ENCODE measurements around the gene GABRB3. TPM values are rescaled to one million over a fixed set of nuclear protein-coding genes. Genes with fewer than 3 reads are reported as not detected.

Gene GABRB3
- polyA plus RNA-seq, 6 donors from 2014 or later = not detected

DNA sequence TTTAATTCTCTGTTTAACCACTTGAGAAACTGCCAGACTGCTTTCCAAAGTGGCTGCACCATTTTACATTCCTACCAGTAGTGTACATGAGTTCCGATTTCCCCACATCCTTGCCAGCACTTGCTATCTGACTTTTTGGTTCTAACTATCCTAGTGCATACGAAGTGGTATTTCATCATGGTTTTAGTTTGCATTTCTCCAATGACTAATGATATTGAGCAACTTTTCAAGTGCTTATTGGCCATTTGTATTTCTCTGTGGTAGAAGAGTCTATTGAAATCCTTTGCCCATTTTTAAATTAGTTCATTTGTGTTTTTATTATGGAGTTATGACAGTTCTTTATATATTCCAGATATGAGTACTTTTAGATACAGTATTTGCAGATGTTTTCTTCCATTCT is 247.8 kb downstream of the GABRB3 start:
- Mint-ChIP-seq H3K27ac (no peak overlapping the region), H3K36me3 (no peaks in the 10 kb centered on the region), H3K4me3 (no peak overlapping the region), H3K4me1 (no peaks in the 10 kb centered on the region), H3K27me3 (no peaks in the 10 kb centered on the region), H3K9me3 (peaks cover 2 to 24% (median 9%) of the 10 kb centered on the region in 7 donors)
- no peak for DNase-seq
- ATAC-seq (ENCODE audit: low read depth in 2 of 2) = no peak

DNA sequence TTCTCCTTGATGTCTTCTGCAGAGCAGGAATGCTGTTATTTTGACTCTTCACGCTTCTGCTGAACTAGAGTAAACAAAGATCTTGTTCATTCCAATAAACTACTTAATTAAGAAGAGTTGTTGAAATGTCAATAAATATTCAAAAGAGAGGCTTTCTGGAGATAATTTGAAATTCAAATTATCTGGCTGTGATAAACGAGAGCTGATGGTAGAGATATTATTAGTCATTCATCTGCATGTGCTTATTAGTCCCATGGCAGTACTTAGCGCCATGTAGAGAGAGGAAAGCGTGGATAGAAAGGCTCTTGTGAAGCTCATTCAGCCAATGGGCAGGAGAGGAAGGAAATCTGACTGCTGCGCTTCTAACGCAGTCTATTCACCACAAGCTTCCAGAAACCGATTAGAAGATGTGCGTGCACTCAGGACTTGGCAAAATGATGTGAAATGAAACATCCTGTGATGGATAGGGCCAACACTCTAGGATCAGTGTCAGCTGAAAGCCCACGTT is 251.1 kb downstream of the GABRB3 start:
- no peak for DNase-seq
- Mint-ChIP-seq H3K4me3 (no peak overlapping the region), H3K27ac (no peak overlapping the region), H3K36me3 (no peaks in the 10 kb centered on the region), H3K27me3 (no peaks in the 10 kb centered on the region), H3K9me3 (peaks cover 0 to 32% (median 6%) of the 10 kb centered on the region in 7 donors), H3K4me1 (no peaks in the 10 kb centered on the region)
- ATAC-seq (ENCODE audit: low read depth in 2 of 2) = no peak

DNA sequence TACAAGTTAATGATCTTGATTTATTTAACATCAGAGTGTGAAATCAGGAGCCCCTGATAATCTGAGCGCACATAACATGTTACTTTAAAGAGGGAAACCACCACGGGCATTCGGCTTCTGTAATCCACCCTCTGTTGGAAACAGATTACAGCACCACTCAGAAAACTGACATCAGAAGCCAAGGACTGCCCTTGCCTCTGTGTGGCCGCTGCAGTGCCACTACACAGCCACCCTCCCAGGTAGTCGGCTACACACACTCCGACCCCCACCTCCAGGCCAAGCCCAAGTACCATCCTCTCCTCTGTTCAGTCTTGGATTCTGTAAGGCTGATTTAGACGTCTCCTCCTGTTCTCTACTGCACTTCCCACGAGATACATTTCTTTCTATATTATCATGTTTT is 251.7 kb downstream of the GABRB3 start:
- no peaks in the 10 kb centered on the region for H3K36me3 Mint-ChIP-seq
- DNase-seq (no peak), ATAC-seq (ENCODE audit: low read depth in 2 of 2) (no peak)
- H3K27me3 Mint-ChIP-seq = no peaks in the 10 kb centered on the region
- H3K4me1 Mint-ChIP-seq = no peaks in the 10 kb centered on the region
- no peak overlapping the region for H3K4me3 Mint-ChIP-seq
- H3K27ac Mint-ChIP-seq = no peak overlapping the region
- H3K9me3 Mint-ChIP-seq = peaks cover 0 to 38% (median 6%) of the 10 kb centered on the region in 7 donors

DNA sequence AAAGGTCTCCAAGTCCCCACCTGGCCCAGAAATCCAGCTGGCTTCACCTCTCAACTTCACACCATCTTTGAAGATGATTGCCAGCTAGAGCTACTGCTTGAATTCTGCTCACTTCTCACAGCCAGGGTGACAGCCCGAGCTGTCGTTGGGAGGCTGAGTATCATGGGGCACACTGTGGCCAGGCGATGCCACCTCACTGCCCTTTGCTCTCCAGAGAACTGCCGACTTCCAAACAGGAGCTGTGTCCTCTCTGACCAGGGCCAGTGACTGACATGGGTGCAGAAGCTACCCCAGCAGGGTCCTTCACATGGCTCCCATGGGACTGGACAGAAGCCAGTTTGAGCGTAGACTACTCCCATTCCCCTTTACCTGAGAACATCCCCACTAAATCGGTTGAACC is 254.0 kb downstream of the GABRB3 start:
- H3K4me3 Mint-ChIP-seq = no peak overlapping the region
- no peaks in the 10 kb centered on the region for H3K4me1 Mint-ChIP-seq
- ATAC-seq (ENCODE audit: low read depth in 2 of 2) (no peak), DNase-seq (no peak)
- H3K36me3 Mint-ChIP-seq = no peaks in the 10 kb centered on the region
- peaks cover 0 to 30% (median 5%) of the 10 kb centered on the region in 7 donors for H3K9me3 Mint-ChIP-seq
- no peak overlapping the region for H3K27ac Mint-ChIP-seq
- no peaks in the 10 kb centered on the region for H3K27me3 Mint-ChIP-seq

DNA sequence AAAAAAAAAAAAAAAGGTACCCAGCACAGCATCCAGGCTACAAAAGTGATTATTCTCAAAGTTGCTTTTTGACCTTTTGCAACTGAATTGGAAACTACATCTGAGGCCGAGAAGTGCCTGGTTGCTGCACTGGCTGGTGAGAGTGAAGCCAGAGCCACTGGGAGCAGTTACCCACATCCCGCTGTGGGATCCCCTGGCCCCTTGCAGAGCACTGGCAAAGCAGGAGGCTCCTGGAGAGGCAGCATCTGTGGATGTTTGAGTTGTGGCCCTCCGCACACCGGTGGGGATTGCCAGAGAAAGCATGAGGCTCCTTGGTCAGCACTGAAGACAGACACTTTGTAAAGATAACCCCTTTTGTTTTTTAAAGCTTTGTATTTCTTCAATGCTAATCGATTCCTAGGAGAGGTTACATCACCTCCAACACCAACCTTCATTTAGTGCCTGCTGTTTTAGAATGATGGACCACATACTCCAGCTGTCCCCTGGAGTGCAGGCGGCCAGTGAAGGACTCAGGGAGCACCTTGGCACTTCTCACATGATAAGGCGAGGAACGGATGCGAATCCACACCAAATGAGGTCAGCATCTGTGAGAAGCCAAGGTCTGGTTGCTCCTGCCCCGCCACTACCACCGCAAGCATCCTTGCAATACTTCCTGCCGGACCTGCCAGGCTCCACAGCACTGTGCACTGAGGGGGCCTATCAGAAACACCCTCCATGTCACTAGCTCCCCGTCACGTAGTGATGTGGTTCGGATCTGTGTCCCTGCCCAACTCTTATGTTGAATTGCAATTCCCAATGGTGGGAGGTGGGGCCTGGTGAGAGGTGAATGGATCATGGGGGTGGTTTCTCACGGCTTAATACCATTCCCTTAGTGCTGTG is 256.5 kb downstream of the GABRB3 start:
- Mint-ChIP-seq H3K4me3 (no peak overlapping the region), H3K36me3 (no peaks in the 10 kb centered on the region), H3K9me3 (peaks cover 0 to 31% (median 6%) of the 10 kb centered on the region in 7 donors), H3K27me3 (no peaks in the 10 kb centered on the region), H3K4me1 (no peaks in the 10 kb centered on the region), H3K27ac (no peak overlapping the region)
- DNase-seq (no peak), ATAC-seq (ENCODE audit: low read depth in 2 of 2) (no peak)

DNA sequence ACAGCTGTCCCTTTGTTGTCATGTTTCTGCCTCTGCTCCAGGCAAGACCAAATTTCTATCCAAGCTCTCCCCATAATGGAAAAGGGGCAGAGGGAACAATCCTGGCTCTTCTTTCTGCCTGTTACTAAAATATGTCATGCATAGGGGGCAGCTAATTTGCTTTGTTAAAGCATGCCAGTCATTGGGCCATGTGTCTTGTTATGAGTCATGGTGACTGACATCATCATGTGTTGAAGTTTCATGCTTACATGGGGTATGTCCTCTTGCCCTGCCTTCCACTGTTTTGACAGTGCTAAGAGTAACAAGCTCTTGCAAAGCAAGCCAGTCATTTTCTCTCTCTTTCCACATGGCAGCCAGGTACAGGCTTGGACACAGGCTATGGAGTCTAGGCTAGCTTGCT is 268.9 kb downstream of the GABRB3 start:
- Mint-ChIP-seq H3K27me3 (no peaks in the 10 kb centered on the region), H3K4me1 (no peaks in the 10 kb centered on the region), H3K36me3 (no peaks in the 10 kb centered on the region), H3K4me3 (peak overlapping the region in 1 of 8 donors; percentile 47), H3K9me3 (peaks cover 0 to 18% (median 5%) of the 10 kb centered on the region in 7 donors), H3K27ac (no peak overlapping the region)
- ATAC-seq (ENCODE audit: low read depth in 2 of 2) = no peak
- DNase-seq = no peak

Other genes starting within 250 kb of the GABRB3 start
- gene GABRA5, start 94.0 kb upstream of the GABRB3 start, polyA plus RNA-seq (ENCODE audit: low read depth in 6 of 6) = not detected
- gene GABRG3, start 198.1 kb upstream of the GABRB3 start, polyA plus RNA-seq (ENCODE audit: low read depth in 6 of 6) = not detected

Measured in naive B cell (primary cell).